Astrocyte (in vitro differentiated cells and primary cell): ENCODE results near the gene NCOA5. TPM values are rescaled to one million over a fixed set of nuclear protein-coding genes. Genes with fewer than 3 reads are reported as not detected.

Source experiments
- DNase-seq: peaks from one replicate; pipeline ENCODE4 v3.0.0-alpha.2; 2010; ENCODE audit warnings: low read depth
- FAIRE-seq: peaks from 2 replicates; lab custom pipeline; 2011; peaks lifted over from hg19 to GRCh38; lab: Jason Lieb, UNC
- H2AFZ ChIP-seq: 2 replicates; pipeline ENCODE4 v1.6.0; 2012; ENCODE audit warnings: low read depth, low read length, inconsistent platforms
- H3K27ac ChIP-seq: 2 replicates; pipeline ENCODE4 v1.5.1; 2011; ENCODE audit warnings: low read depth, low read length, inconsistent platforms
- H3K27me3 ChIP-seq: 2 replicates; pipeline ENCODE4 v1.6.0; 2011; ENCODE audit warnings: low read length, inconsistent platforms; ENCODE audit not compliant: insufficient read depth
- H3K36me3 ChIP-seq: 2 replicates; pipeline ENCODE4 v1.5.1; 2011; ENCODE audit warnings: low read length, inconsistent platforms; ENCODE audit not compliant: insufficient read depth
- H3K4me1 ChIP-seq: 2 replicates; pipeline ENCODE4 v1.5.1; 2011; ENCODE audit warnings: low read length, inconsistent platforms; ENCODE audit not compliant: insufficient read depth
- H3K4me2 ChIP-seq: 2 replicates; pipeline ENCODE4 v1.6.0; 2012; ENCODE audit warnings: low read length, inconsistent platforms
- H3K4me3 ChIP-seq: 2 replicates; pipeline ENCODE4 v1.5.1; 2011; ENCODE audit warnings: low read depth, mild to moderate bottlenecking, low read length, inconsistent platforms; ENCODE audit not compliant: insufficient read depth
- H3K79me2 ChIP-seq: 2 replicates; pipeline ENCODE4 v1.6.0; 2012; ENCODE audit warnings: mild to moderate bottlenecking, low read length, inconsistent platforms; ENCODE audit not compliant: insufficient read depth
- H3K9ac ChIP-seq: 2 replicates; pipeline ENCODE4 v1.6.0; 2012; ENCODE audit warnings: mild to moderate bottlenecking, low read length, inconsistent platforms
- H3K9me3 ChIP-seq: 2 replicates; pipeline ENCODE4 v1.5.1; 2012; ENCODE audit warnings: low read depth, mild to moderate bottlenecking, low read length, inconsistent platforms; ENCODE audit not compliant: insufficient read depth
- H4K20me1 ChIP-seq: 2 replicates; pipeline ENCODE4 v1.6.0; 2012; ENCODE audit warnings: low read length, inconsistent platforms; ENCODE audit not compliant: insufficient read depth
- H3K27ac Mint-ChIP-seq: one replicate; pipeline ENCODE4 v1.8.0; 2021; ENCODE audit warnings: mild to moderate bottlenecking, mixed read lengths; ENCODE audit not compliant: unreplicated experiment
- H3K27me3 Mint-ChIP-seq: one replicate; pipeline ENCODE4 v1.8.0; 2021; ENCODE audit warnings: low read depth, mixed read lengths; ENCODE audit not compliant: unreplicated experiment
- H3K36me3 Mint-ChIP-seq: one replicate; pipeline ENCODE4 v1.8.0; 2021; ENCODE audit warnings: low read depth, mixed read lengths; ENCODE audit not compliant: unreplicated experiment
- H3K4me1 Mint-ChIP-seq: one replicate; pipeline ENCODE4 v1.8.0; 2021; ENCODE audit warnings: low read depth, mixed read lengths; ENCODE audit not compliant: unreplicated experiment
- H3K4me3 Mint-ChIP-seq: one replicate; pipeline ENCODE4 v1.8.0; 2021; ENCODE audit warnings: mild to moderate bottlenecking, moderate library complexity, mixed read lengths; ENCODE audit not compliant: unreplicated experiment
- H3K9me3 Mint-ChIP-seq: one replicate; pipeline ENCODE4 v1.8.0; 2021; ENCODE audit warnings: mild to moderate bottlenecking, mixed read lengths; ENCODE audit not compliant: unreplicated experiment
- CTCF ChIP-seq: IDR thresholded peaks from 2 replicates; pipeline ENCODE4 v1.5.1; 2011; ENCODE audit warnings: low read depth, mild to moderate bottlenecking, inconsistent platforms, low read length, moderate library complexity; ENCODE audit not compliant: insufficient read depth
- EZH2 ChIP-seq: IDR thresholded peaks from 2 replicates; pipeline ENCODE4 v1.6.1; 2012; ENCODE audit warnings: mild to moderate bottlenecking, low read length, inconsistent platforms; ENCODE audit not compliant: insufficient read depth
- total RNA-seq: library from RNA; stranded (reverse); gene quantifications from 2 replicates; pipeline ENCODE4 v1.2.1, GENCODE V29; 2021

NCOA5 gene
- total RNA-seq, 1 donor from 2014 or later, result 20.7 TPM

GRCh38 chr20:46119547-46119946 is 29.8 kb upstream of the NCOA5 start:
- Histone ChIP-seq H4K20me1 (no peaks in the 10 kb centered on the region), H3K36me3 (no peaks in the 10 kb centered on the region), H3K9me3 (no peaks in the 10 kb centered on the region), H3K9ac (no peak overlapping the region), H3K4me2 (no peak overlapping the region), H3K27me3 (peaks cover 4% of the 10 kb centered on the region), H3K79me2 (no peaks in the 10 kb centered on the region), H3K4me3 (no peak overlapping the region), H3K27ac (no peak overlapping the region), H2AFZ (no peak overlapping the region), H3K4me1 (peaks cover 21% of the 10 kb centered on the region)
- FAIRE-seq (no peak), DNase-seq (no peak)
- TF ChIP-seq EZH2, result no peak
- TF ChIP-seq CTCF, result no peak
- Mint-ChIP-seq H3K9me3 (no peaks in the 10 kb centered on the region), H3K27ac (no peak overlapping the region), H3K4me1 (peaks cover 20% of the 10 kb centered on the region), H3K4me3 (no peak overlapping the region), H3K36me3 (peaks cover 1% of the 10 kb centered on the region), H3K27me3 (peaks cover 31% of the 10 kb centered on the region)

DNA sequence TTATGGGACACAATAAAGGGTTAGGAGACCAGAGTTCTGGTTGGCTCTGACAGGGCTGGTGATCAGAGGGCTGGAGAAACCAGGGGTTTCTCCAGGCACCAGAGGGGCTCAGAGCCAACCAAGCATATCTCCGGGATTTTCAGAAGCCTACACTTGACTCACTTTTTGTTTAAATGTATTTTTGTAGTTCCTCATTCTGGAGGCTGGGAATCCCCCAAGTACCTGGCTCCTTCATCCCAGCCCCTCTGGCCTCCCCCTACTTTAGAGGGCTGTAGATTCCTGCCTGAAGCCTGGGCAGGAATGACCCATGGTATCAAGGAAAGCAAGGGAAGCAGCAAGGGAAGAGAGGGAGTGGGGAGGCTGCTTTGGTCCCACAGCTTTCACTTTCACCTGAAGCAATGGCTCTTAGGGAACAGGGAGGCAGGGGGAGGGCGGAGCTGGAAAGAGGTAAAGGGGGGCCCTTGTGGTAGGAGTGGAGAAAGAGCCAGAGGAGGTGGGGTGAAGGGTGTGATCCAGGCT is 29.3 kb upstream of the NCOA5 start:
- peaks cover 33% of the 10 kb centered on the region for H3K27me3 Mint-ChIP-seq
- H3K4me1 Mint-ChIP-seq, result peaks cover 20% of the 10 kb centered on the region
- peak overlapping the region; percentile 61 for H3K4me3 Mint-ChIP-seq

More for the DNA sequence above, 29.3 kb upstream of the NCOA5 start:
- Mint-ChIP-seq H3K36me3 (peaks cover 1% of the 10 kb centered on the region), H3K9me3 (peaks cover 2% of the 10 kb centered on the region), H3K27ac (no peak overlapping the region)
- no peak overlapping the region for H3K4me3 ChIP-seq
- H4K20me1 ChIP-seq, result no peaks in the 10 kb centered on the region
- no peak overlapping the region for H2AFZ ChIP-seq
- H3K4me2 ChIP-seq, result peak overlapping the region; percentile 90
- peaks cover 21% of the 10 kb centered on the region for H3K4me1 ChIP-seq
- FAIRE-seq (no peak), DNase-seq (no peak)
- H3K9ac ChIP-seq, result no peak overlapping the region
- no peak for TF ChIP-seq EZH2
- TF ChIP-seq CTCF, result no peak
- H3K27me3 ChIP-seq, result peaks cover 5% of the 10 kb centered on the region
- no peaks in the 10 kb centered on the region for H3K79me2 ChIP-seq
- H3K9me3 ChIP-seq, result no peaks in the 10 kb centered on the region
- H3K36me3 ChIP-seq, result no peaks in the 10 kb centered on the region
- no peak overlapping the region for H3K27ac ChIP-seq
